Activated CD8-positive, alpha-beta memory T cell treated with anti-CD3 and anti-CD28 coated beads, Interleukin-2, amount 50 U/mL, for 24 hours (primary cell): Measurements from ENCODE around the gene MROH7.

Source experiments
- DNase-seq: peaks from one replicate; pipeline ENCODE4 v3.0.0-alpha.2; 2020; ENCODE audit errors: extremely low read depth

Gene MROH7

DNA sequence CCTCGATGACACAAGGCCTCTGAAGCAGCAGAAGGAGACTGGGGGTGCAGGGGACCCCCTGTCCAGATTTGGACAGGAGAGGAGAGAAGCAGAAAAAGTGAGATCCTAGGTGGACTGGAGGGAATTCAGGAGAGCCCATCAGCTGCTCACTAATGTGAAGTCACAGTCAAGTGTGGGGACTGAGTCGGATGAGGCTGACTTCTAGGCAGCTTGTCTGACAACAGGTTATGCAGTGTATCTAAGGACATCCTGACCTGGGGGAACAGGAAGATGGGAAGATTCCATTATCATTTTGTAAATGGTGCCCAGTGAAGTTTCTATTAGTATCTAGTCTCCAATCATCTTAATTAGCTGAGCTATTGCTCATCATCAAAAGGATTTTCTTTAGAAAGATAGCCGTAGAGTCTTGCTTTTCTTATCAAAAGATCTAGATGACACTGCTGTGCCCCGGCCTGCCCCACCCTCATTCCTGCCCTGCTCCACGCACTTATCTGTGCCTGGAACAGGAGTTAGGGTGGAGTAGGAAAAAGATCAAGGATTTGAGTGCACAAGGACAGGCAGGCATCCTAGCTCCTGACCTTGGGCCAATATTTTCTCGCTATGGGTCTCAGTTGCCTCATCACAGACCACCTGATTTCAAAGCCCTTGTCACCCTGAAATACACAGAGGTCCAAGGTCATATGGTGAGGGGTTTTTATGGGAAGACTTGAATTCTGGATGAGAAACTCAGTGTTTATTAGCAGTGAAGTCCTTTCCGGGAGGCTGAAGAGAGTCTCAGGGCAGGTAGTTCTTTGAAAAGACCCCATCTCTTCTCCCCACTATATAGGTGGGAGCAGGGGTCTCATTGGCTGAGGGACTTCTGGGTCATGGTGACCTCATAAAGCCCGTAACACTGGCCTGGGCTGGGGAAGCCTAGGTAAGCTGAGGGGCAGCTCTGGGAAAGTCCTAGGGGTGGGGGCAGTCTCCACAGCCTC lies at the start of gene MROH7:
TSS of gene MROH7 (plus strand) at position 924 of the 974 bp plus-strand sequence. CDS start 11,141 bp downstream, outside the sequence.
- no peak for DNase-seq

GRCh38 chr1:54593571-54594160 lies 47.9 kb upstream of the MROH7 start:
- no peak for DNase-seq

- no peak for DNase-seq
Measured at GRCh38 chr1:54594463-54594862, 47.1 kb upstream of the MROH7 start.

- DNase-seq = no peak
Measured at GRCh38 chr1:54595956-54596498, 45.6 kb upstream of the MROH7 start.

- no peak for DNase-seq
Measured at GRCh38 chr1:54596756-54597155, 44.8 kb upstream of the MROH7 start.

DNA sequence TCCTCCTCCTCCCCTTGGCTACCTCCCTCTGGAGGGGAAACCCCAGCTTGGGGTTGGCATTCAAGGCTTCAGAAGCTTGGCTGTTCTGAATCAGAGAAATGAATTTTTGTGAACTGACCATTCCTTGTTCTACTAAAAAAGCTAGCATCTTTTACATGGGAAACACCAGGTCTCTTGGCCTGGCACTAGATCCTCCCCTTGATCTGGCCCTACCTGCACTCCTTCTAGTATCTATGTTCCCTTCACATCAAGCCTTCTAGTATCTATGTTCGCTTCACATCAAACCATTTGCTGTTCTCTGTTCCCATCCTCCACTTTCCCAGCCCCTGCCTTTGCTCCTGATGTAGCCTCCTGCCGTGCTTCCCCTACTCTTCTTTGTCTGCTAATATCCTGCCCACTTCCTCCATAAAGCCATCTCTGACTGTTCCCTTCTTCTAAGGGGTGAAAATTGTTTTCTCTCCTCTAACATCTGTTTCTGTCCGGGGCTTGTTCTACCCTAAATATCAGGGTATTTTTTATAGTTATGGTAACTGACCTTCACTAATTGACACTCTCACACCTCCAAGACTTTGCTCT lies 44.0 kb upstream of the MROH7 start:
- no peak for DNase-seq

- no peak for DNase-seq
Measured at GRCh38 chr1:54599211-54599823, 42.3 kb upstream of the MROH7 start.

GRCh38 chr1:54600947-54601721 lies 40.5 kb upstream of the MROH7 start:
- DNase-seq = no peak

- no peak for DNase-seq
Measured at GRCh38 chr1:54601730-54602129, 39.9 kb upstream of the MROH7 start.

- DNase-seq = no peak
Measured at GRCh38 chr1:54602554-54602953, 39.0 kb upstream of the MROH7 start.

GRCh38 chr1:54603241-54603640 lies 38.3 kb upstream of the MROH7 start:
- DNase-seq = no peak

GRCh38 chr1:54604051-54604450 lies 37.5 kb upstream of the MROH7 start:
- no peak for DNase-seq

DNA sequence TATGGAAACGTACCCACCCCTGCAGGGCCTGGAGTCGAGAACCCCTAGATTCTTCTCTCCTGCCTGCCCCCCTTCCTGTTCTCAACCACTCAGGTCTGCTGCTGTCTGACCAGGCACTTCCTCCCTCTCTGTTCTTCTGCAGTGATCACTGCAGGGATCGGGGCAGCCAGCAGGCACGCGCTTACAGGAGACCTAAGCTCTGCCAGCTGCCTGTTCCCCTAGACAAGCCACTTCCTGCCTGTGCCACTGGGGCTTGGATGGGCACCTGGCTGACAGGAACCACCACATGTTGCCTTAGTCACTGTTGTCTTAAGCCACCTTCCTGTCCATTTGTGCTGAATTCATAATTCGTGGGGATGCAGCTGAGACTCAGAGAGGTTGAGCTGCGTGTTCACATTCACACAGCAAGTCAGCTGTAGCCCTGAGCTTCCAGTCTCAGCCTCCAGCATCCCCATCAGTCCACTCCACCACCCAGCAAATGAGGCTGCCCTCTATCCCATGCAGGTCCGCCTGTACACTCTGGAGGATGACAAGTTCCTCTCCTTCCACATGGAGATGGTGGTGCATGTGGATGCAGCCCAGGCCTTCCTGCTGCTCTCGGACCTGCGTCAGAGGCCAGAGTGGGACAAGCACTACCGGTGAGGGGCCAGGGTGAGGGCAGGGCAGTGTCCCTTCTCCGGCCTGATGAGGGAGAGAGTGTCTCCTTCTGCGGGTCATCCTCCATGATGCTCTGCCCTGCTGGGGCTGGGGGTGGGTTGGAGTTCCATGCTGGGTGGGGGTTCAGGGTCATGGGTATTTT lies 36.8 kb upstream of the MROH7 start:
- DNase-seq = no peak

- DNase-seq = no peak
Measured at GRCh38 chr1:54606096-54606989, 35.2 kb upstream of the MROH7 start.

DNA sequence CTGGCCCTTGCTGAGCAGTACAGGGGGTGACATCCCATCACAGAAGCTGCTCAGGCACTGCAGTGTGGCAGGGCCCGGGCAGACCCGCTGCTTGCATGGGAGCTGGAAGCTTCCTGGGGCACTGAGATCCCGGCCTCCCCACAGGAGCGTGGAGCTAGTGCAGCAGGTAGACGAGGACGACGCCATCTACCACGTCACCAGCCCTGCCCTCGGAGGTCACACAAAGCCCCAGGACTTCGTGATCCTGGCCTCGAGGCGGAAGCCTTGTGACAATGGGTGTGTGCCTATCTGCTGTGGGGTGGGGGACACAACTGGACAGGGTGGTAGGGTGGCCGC lies 34.6 kb upstream of the MROH7 start:
- no peak for DNase-seq

DNA sequence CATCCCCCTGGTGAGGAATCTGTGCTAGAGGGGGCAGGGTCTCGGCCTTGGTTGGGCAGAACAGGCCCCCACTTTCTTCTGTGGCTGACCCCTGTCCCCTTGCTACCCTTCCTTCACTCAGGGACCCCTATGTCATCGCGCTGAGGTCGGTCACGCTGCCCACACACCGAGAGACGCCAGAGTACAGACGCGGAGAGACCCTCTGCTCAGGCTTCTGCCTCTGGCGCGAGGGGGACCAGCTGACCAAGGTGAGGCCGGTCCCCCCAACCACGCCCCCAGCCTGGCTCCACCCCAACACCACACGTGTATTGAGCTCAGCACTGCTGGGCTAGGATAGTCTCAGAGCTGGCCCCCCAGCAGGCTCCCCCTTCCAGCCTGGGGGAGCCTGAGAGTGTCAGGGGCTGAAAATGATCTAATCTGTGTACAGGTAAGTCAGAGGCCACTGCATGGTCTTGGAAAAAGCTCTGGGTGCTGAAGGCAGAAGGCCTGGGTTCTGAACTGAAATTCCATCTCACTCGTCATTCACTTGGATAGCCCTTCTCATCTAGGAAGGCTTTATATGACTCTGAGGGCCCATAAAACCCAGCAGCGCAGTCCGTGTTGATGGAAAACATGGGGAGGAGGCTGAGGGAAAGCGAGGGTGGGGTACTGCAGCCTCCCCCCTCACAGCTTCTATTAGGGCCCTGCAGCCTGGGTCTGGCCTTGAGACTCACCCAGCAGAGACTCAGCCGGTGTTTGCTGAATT lies 33.6 kb upstream of the MROH7 start:
- no peak for DNase-seq

- no peak for DNase-seq
Measured at GRCh38 chr1:54608566-54609230, 32.9 kb upstream of the MROH7 start.

GRCh38 chr1:54609301-54609921 lies 32.2 kb upstream of the MROH7 start:
- DNase-seq = no peak
